NCI-H526 treated with DMSO at 0.1 percent for 48 hours (cell line): Measurements from ENCODE around the gene SHROOM4.
A peak's percentile ranks its signal among the peaks of the same experiment; 100 is the strongest.

ENCODE experiments used
- DNase-seq: peaks from one replicate; lab custom pipeline; 2025; lab: John Stamatoyannopoulos, UW

The SHROOM4 gene

DNA sequence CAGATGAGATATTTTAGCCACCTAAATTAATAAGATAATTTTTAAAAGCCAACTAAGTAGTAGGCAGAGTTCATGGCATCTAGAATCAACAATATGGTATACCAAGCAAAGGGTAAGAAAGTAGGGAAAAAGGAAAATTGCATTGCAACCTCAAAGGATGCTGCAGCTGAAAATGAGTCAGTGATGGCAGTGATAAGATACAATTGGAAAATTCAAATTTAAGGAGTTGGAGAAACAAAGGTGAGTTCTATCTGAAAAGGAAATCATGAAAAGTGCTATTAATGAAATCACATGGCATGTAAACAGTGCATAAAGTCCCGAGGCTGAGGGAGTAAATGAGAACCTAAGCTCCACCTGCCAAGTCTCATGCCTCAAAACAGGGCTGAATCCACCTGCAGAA, 33.9 kb downstream of the SHROOM4 start:
- peak; percentile 28 for DNase-seq

DNA sequence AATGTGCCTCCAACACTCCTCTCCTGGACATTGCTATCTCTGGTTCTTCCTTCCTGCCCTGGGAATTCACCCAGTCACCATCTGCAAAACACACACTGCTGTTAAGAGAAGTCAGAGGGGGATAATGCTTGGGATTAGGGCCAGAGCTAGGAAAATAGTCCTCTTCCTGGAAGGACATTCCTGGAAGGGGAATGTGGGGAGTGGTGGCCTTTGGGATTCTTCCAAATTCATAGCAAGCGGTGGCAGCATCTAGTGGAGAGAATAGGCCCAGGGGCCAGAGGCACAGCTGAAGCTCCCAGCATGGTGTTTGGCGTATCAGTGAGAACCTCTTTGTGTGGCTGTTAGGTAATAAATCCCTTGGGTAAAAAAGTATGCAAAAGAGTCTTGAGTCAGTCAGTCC, 34.3 kb downstream of the SHROOM4 start:
- peak; percentile 64 for DNase-seq

DNA sequence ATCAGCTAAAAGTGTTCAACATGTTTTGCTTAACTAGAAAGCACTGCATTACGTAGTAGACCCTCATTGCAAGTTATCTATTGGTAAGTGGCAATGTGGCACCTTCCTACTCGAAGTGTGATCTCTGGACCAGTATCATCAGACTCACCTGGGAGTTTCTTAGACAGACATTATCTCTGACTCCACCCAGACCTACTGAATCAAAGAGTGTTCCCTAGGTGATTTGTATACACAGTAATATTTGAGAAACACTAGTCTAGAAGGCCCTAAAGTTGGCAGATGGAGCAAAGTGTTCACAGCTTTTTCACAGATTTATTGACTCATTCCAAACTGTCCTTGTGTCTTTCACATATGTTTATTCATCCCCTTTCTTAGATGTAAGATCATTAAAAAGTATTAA, 35.7 kb downstream of the SHROOM4 start:
- no peak for DNase-seq

DNA sequence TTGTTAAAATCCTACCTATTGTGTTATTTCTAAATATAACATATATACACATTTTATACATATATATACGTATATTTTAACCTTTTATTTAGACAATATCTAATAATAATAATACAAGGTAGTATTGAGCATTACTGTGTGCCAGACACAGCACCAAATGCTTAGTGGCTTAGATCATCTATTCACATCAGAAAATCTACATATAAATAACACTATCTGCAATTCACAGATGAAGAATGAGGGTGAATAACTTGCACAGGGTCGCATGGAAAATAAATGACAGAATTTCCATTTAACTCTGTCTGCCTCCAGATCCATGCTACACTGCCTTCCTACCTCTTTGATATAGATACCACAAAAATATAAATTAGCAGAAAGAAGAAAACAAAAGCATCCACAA, 37.7 kb downstream of the SHROOM4 start:
- DNase-seq = no peak

DNA sequence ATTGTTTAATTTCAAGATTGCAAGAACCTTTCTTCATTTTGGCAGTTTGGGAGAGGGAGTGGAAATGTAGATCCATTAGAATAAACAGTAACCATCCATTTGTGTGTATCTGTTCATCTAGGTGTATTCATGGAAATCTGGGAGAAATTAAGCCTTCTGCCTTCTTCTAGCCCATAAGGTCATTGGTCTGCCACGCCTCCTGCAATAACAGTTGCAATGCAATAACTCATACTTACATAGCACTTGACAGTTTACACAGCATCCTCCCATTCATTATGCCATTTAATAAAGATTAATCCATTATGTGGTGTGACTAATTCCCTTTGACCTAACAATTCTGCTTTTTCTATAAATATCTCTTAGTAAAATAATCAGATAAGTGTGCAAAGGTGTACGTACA, 42.6 kb downstream of the SHROOM4 start:
- no peak for DNase-seq

DNA sequence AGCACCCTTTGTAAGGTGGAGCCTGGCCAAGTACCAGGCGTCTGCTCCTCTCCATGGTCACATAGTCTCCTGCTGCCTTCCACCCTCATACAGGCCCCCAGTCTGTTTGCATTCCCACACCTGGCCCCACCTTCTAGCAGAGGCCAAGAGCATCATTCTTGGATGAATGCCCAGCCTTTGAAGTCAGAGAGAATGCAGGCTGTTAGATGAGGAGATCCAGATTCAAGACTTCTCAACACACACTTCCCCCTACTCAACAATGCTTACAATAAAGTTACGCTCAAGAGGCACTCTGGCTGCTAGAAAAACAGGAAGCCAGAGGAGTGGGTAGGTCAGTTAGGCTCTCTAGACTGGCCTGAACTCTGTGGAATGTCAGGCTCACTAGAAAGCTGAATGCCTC, 43.3 kb downstream of the SHROOM4 start:
- no peak for DNase-seq

DNA sequence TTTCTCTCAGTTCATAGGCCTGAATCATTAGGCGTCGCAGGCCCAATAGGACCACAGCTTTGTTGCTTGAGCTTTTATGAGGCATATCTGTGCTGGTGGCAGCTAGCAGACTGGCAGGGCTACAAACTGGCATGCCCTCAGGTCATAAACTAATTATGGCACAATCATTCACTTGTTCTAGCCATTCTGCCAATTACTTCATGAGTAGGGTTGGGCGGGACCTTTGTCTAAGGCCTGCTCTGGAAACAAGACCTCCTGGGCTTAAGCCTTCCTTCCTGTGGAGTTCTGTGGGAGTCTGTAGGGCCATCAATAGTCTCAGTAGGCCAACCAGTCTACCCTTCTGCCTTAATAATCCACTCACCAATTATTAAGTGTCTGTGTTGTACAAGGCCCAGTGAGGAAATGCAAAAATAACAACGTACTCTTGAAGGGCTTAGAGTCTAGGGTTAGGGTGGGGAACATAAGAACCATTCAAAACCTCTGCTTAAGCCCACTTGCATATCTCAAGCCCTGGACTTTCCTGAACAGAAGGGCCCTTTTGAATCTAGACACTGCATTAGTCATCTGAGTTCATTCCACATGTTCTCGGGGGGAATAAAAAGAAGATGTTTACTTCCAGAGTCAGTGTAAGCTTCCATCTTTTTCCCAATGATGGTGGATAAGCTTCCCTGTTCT, 44.5 kb downstream of the SHROOM4 start:
- no peak for DNase-seq

DNA sequence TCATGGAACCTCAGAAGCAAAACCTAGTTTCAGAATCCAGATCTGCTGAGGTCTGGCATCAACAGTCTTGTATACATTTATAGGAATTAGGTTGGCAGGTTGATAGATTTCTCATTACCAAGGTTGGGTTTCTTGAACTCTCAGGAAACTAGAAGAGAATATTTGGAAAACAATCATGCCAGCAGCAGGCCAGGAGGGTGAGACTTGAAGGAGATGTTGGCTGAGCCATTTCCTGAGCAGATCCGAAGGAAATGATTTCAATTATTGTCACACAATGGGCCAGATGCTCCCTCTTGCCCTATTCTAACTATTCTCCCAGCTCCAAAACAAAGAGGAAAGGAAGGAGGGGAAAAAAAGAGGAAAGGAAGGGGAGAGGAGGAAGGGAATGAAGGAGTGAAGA, 45.2 kb downstream of the SHROOM4 start:
- no peak for DNase-seq

DNA sequence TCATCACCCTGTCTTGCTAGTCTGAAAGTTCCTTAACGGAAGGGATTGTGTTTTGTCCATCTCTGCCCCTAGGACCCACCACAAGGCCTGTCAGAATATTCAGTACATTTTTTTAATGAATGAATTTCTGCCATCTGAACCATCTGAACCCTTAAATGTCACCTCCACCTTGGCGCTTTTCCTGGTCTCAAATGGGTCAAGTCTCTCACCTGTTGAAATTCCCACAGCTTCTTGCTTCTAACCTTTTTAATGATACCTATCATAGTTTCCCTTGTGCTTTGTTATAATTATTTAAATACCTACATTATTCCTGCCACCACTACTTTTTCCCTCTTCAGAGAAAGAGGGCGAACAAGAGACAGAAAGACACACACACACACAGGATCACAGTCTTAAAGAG, 48.0 kb downstream of the SHROOM4 start:
- DNase-seq = no peak

DNA sequence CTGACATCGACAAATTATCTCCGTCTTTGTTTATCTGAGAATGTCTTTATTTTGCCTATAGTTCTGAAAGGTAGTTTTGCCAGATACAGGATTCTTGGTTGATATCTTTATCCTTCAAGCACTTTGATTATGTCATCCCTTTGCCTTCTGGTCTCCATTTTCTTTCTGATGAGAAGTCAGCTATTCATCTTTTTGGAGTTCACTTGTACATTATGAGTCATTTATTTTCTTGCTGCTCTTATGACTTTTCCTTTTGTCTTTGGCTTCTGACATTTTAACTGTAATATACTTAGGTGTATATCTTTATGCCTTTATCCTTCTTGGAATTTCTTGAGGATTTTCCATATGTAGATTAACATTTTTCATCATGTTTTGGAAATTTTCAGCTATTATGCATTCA, 51.4 kb downstream of the SHROOM4 start:
- no peak for DNase-seq

DNA sequence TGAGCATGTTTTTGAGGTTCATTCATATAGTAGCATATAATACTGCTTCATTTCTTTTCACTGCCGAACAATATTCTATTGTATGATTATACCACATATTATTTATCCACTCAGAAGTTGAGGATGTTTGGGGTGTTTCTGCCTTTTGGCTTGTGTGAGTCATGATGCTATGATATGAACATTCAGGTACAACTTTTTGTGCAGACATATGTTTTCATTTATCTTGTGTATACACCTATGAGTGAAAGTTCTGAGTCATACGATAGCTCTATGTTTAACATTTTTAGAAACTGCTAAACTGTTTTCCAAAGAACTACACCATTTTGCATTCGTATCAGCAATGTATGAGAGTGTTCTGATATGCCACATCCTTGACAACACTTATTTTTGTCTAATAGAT, 57.7 kb downstream of the SHROOM4 start:
- no peak for DNase-seq

DNA sequence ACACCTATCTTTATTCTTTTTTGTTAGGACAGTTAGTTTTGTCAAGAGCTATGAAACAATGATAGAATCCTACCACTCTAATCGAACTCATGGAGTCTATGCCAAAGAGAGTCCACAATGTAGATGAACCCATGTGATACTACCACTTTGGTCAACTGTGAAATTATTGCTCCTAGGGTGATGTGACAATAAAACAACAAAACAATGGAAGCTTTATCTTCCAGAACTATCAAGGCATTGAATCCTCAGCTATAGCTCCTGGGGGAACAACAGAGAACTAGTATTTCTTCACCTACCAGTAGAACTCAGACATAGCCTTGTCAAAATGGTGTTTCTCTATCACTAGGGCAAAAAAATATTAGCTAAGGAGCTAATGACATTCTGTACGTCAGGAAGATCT, 62.9 kb downstream of the SHROOM4 start:
- no peak for DNase-seq

DNA sequence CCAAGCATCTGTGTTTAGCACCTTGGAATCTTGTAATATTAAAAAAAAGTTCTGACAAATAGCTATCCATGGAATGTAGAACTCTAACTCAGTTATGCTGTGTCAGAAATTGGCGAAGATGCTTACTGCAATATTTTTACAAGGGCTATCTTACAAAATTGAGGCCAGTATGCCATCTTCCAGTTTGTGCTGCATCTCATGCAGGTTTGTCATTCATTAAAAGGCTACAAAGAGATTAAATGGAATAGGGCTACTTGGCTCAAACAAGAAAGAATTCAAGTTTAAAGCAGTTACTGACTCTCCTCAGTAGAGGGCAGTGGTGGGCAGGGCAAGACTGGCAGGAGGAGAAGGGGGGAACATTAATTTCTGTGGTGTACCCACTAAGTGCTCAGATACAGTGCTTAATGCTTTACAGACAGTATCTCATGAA, 66.5 kb downstream of the SHROOM4 start:
- no peak for DNase-seq

DNA sequence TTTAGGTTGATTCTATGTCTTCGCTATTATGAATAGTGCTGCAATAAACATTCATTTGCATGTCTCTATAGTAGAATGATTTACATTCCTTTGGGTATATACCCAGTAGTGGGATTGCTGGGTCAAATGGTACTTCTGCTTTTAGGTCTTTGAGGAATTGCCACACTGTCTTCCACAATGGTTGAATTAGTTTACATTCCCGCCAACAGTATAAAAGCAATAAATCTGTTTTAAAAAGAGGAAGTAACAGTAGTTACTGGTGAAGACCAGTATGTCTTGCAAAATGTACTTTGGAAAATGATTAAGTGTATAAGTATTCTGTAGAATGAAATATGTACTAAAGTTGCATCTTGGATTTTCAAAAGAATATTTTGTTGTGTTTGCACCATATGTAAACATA, 77.3 kb downstream of the SHROOM4 start:
- no peak for DNase-seq

DNA sequence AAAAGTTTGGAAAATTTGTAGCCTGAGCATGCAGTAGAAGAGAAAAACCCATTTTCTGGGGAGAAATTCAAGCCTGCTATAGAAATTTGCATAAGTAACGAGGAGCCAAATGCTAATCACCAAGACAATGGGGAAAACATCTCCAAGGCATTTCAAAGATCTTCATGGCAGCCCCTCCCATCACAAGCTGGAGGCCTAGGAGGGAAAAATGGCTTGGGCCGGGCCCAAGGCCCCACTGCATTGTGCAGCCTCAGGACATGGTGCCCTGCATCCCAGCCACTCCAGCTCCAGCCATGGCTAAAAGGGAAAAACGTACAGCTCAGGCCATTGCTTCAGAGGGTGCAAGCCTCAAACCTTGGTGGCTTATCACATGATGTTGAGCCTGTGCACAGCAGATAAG, 87.7 kb downstream of the SHROOM4 start:
- no peak for DNase-seq

DNA sequence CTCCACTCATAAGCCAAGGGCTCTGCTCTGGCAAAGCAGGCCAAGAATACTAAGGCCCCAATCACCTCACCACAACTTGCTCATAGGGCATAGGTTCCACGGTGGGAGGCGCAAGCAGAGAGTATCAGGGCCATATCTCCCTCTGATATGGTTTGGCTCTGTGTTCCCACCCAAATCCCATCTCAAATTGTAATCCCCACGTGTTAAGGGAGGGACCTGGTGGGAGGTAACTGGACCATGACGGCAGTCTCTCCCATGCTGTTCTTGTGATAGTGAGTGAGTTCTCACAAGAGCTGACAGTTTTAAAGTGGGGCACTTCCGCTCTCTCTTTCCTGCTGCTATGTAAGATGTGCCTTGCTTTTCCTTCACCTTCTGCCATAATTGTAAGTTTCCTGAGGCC, 88.7 kb downstream of the SHROOM4 start:
- DNase-seq = no peak

DNA sequence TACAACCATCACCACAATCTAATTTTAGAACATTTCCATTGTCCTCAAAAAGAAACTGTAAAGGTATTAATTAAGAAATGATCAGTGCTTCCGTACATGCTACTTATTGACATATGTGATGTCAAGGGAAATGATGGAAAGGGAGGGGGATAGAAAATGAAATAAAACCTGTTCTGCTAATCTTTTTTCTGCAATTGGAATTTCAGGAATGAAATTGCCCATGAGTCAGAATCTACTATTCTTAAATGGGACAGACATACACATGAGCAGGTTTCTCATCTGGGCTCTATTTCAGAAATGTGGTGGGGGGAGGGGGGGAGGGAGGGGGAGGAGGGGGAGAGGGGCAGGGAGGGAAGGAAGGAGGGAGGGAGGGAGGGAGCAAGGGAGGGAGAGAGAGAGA, 91.0 kb downstream of the SHROOM4 start:
- DNase-seq = no peak

DNA sequence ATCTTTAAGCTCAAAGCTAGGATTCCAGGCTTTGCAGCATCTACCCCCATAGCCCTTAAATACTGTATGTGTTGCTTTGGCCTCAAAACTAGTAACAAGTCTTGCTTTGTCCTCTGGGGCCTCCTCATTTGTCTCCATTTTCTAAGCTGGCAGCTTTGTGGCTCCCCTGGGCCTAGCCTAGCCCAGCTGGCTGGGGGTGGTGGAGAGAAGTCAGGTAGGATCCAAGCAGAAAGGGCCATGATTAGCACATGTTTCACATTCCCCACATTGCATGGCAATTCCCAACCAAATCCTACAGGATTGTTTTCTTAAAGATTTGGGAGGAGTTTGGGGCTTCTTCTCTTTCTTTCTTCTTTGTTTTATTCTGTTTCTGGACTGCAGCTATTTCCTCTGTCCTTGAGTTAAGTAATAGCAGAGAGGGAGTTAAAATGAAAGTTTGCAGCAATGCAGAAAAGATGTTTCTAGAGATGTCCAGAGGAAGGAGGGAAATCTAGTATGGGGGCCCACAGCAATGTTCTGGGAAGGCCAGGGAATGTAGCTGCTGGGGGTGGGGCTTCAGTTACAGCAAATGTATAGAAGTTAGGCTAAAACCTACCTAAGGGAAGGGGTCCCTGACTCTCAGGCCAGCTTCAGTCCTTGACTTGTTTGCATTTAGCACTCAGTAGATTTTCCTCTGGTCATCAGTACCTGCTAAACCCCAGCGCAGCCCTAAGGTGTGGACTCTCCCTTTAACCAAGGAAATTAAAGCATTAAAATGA, 92.1 kb downstream of the SHROOM4 start:
- no peak for DNase-seq

DNA sequence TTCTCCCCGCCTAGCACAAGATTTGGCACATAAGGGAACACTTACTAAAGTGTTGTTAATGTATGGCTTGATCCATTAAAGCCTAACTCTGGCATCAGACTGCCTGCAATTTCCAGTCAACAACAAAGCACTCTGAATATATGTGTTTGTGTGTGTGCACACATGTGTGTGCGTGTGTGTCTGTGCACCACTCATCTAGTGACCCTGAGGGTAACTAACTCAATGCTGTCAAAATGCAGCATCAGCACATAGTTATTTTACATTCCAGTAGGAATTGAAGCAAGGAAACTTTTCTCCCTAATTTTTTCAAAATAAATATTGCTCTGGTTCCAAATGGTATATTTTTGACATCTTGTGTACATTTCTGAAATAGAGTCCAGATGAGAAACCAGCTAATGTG, 94.4 kb downstream of the SHROOM4 start:
- DNase-seq = no peak

DNA sequence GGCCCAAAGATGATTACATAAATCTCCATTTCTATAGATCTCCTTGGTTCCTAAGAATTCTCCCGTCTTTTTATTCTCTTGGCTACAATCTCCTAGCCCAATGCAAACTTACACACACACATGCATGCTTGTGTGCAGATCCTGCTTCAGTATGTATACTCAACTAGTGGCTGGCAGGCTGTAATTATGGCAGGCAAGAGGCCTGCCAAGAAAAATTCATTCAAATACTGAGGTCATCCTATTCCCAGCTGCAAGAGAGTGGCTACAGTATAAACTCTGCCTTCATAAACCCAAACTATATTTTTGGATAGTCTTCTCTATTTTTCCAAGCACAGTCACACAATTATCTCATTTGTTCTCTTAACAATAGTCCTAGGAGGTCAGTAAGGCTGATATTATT, 95.2 kb downstream of the SHROOM4 start:
- DNase-seq = no peak

DNA sequence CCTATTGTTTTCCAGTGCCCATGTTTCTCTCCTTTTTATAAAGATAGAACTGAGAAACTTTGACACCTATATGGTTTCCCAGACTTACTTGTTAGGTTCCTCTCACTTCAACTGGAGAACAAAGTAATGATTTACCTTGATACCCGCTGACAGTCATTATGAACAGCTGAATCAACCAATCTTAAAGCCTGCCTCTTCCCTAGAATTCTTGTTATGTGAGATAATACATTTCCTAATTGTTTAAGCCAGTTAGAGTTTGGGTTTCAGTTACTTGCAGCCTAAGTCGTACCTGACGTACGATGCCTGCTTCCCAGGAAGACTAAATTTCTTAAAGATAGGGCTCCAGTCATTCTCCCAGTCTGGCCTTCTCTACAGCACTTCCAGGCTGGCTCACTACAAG, 97.3 kb downstream of the SHROOM4 start:
- DNase-seq = no peak

DNA sequence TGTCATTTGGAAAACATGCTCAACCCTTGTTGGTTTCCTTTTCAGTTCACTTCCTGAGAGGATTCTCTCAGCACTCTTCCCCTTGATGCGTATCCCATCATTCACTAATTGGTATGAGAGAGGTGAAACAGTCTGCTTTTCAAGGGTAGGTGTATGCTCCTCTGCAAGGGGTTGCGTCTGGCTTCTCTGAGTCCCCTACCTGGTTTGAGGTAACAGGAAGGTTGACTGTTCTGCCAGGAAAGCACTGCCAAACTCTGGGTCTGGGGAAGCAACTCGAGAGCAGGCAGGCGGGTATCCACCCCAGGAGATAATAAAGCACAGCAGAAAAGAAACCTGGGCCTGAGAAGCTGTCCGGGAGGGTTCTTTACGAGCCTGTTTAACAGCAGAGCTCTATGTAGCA, 101.2 kb downstream of the SHROOM4 start:
- no peak for DNase-seq

DNA sequence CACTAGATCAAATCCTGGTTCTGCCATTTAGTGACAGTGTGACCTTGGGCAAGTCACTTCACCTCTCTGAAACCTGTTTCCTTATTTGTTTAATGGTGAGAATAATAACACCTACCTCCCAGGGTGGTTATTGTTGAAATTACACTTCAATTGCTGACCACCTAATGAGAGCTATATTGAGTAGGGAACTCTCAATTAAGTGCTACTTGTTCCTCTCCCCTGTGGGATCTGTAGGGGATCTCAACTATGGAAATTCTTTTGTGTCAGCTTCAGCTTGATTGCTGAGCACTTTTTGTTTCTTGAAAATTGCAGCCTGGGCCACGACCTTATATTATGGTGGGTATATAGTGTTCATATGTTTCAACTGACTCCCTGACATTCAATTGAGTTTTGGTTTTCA, 102.1 kb downstream of the SHROOM4 start:
- DNase-seq = no peak
